Trophoblast cell (in vitro differentiated cells and primary cell): ENCODE results near the gene ESD.

Experiments
- DNase-seq, 2 donors: peaks; one replicate each; pipeline ENCODE4 v3.0.0-alpha.2; 2016
- H2AFZ ChIP-seq: 2 replicates; pipeline ENCODE4 v1.6.1; 2013; ENCODE audit warnings: low read length, moderate library complexity, mild to moderate bottlenecking; ENCODE audit not compliant: insufficient read depth, poor library complexity
- H2AK5ac ChIP-seq: 2 replicates; pipeline ENCODE4 v1.6.1; 2013; ENCODE audit warnings: mild to moderate bottlenecking, low read length
- H2BK120ac ChIP-seq: 2 replicates; pipeline ENCODE4 v1.6.1; 2013; ENCODE audit warnings: low read length, mild to moderate bottlenecking, moderate library complexity; ENCODE audit not compliant: insufficient read depth, poor library complexity
- H2BK12ac ChIP-seq: 2 replicates; pipeline ENCODE4 v1.6.1; 2013; ENCODE audit warnings: mild to moderate bottlenecking, low read length, moderate library complexity
- H2BK5ac ChIP-seq: 2 replicates; pipeline ENCODE4 v1.6.1; 2013; ENCODE audit warnings: low read length, low read depth, moderate library complexity, mild to moderate bottlenecking; ENCODE audit not compliant: poor library complexity
- H3K14ac ChIP-seq: 2 replicates; pipeline ENCODE4 v1.6.1; 2013; ENCODE audit warnings: mild to moderate bottlenecking, low read length
- H3K18ac ChIP-seq: 2 replicates; pipeline ENCODE4 v1.6.1; 2013; ENCODE audit warnings: mild to moderate bottlenecking, low read length
- H3K23ac ChIP-seq: 2 replicates; pipeline ENCODE4 v1.6.1; 2013; ENCODE audit warnings: low read length
- H3K27ac ChIP-seq: 2 replicates; pipeline ENCODE4 v1.5.1; 2013; ENCODE audit warnings: low read depth, mild to moderate bottlenecking, inconsistent platforms, low read length, moderate library complexity
- H3K27me3 ChIP-seq: 2 replicates; pipeline ENCODE4 v1.6.1; 2013; ENCODE audit warnings: inconsistent platforms, mild to moderate bottlenecking, low read length, moderate library complexity; ENCODE audit not compliant: insufficient read depth
- H3K36me3 ChIP-seq, 2 experiments: 1 replicate in 1 of 2; 2 replicates in 1 of 2; pipeline ENCODE4 v1.6.1; 2013; ENCODE audit warnings: low read length in 2 of 2, mild to moderate bottlenecking in 2 of 2, moderate library complexity in 1 of 2; ENCODE audit not compliant: insufficient read depth in 2 of 2, control insufficient read depth in 1 of 2
- H3K4ac ChIP-seq: 2 replicates; pipeline ENCODE4 v1.6.1; 2013; ENCODE audit warnings: low read depth, mild to moderate bottlenecking, low read length, moderate library complexity
- H3K4me1 ChIP-seq, 2 experiments: 1 replicate in 1 of 2; 2 replicates in 1 of 2; pipeline ENCODE4 v1.6.1; 2013; ENCODE audit warnings: low read length in 2 of 2, mild to moderate bottlenecking in 2 of 2, moderate library complexity in 1 of 2; ENCODE audit not compliant: insufficient read depth in 2 of 2, control insufficient read depth in 1 of 2
- H3K4me2 ChIP-seq: 2 replicates; pipeline ENCODE4 v1.6.1; 2013; ENCODE audit warnings: inconsistent platforms, mild to moderate bottlenecking, low read length, moderate library complexity
- H3K4me3 ChIP-seq: 2 replicates; pipeline ENCODE4 v1.5.1; 2013; ENCODE audit warnings: mild to moderate bottlenecking, low read depth, low read length, inconsistent platforms
- H3K79me1 ChIP-seq: one replicate; pipeline ENCODE4 v1.6.1; 2013; ENCODE audit warnings: low read length
- H3K79me2 ChIP-seq: 2 replicates; pipeline ENCODE4 v1.6.1; 2013; ENCODE audit warnings: low read length, mild to moderate bottlenecking; ENCODE audit not compliant: control insufficient read depth, insufficient read depth, poor library complexity
- H3K9ac ChIP-seq: 2 replicates; pipeline ENCODE4 v1.6.1; 2013; ENCODE audit warnings: mild to moderate bottlenecking, low read length
- H3K9me3 ChIP-seq: 2 replicates; pipeline ENCODE4 v1.6.1; 2013; ENCODE audit warnings: low read depth, mild to moderate bottlenecking, control low read depth, inconsistent platforms, low read length; ENCODE audit not compliant: insufficient read depth
- H4K12ac ChIP-seq: 2 replicates; pipeline ENCODE4 v1.6.1; 2013; ENCODE audit warnings: low read depth, mild to moderate bottlenecking, low read length, moderate library complexity
- H4K8ac ChIP-seq: 2 replicates; pipeline ENCODE4 v1.6.1; 2013; ENCODE audit warnings: low read depth, mild to moderate bottlenecking, low read length, moderate library complexity
- H4K91ac ChIP-seq: one replicate; pipeline ENCODE4 v1.6.1; 2013; ENCODE audit warnings: low read depth, mild to moderate bottlenecking, low read length, moderate library complexity
- WGBS: extraction: QIAGEN DNeasy Blood & Tissue Kit; methylation state at CpG from one replicate; pipeline ENCODE4 v1.1.7; 2013; ENCODE audit warnings: missing lambda C conversion rate; ENCODE audit not compliant: insufficient read length, insufficient coverage; ENCODE audit errors: extremely low coverage; 5-methylcytosine and 5-hydroxymethylcytosine counted together

The ESD gene

DNA sequence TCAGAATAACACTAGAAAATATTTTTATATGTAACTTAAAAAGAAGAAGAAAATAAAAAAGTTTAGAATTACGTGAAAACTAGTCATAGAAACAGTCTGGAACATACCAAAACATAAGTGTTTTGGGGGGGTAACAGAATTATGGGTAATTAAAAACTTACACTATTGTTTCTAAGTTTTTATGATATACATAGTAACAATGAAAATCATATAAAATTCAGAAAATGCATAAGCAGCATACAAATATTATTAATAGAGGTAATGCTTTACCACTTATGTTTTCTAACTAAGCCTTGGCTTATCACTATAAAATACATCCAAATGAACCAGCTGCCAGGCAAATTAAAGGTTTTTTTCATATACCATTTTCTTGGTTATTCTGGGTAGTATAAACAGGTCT is 14.9 kb downstream of the ESD start:
- H3K79me1 ChIP-seq: no peaks in the 10 kb centered on the region
- H2AFZ ChIP-seq: no peak overlapping the region

DNA sequence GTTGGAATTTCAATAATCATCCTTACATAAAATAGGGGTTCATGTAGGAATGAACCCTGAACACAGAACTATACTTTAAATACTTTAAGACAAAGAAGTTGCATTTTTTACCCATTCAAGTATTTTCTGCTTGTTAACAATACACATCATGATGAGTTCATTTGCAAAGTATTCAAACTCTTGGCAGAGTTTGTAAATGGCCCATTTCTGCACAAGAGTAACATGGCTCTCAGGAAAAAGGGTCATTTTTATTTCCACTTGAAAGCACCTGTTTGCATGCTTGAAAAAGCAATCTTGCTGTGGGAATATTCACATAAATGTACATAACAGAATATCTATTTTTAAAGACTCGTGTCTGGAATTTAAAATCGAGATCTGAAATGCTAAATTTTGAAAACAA is 18.1 kb downstream of the ESD start:
- Histone ChIP-seq H3K36me3 (peaks cover 0 to 2% of the 10 kb centered on the region in 2 experiments), H3K4me3 (no peak overlapping the region), H4K8ac (no peak overlapping the region), H4K12ac (no peak overlapping the region), H3K27me3 (no peaks in the 10 kb centered on the region), H3K79me1 (no peaks in the 10 kb centered on the region), H2BK5ac (no peak overlapping the region), H3K18ac (no peak overlapping the region), H3K9ac (no peak overlapping the region), H3K14ac (no peak overlapping the region), H2BK120ac (no peak overlapping the region), H2AK5ac (no peak overlapping the region), H3K4ac (no peak overlapping the region), H3K9me3 (no peaks in the 10 kb centered on the region), H3K27ac (no peak overlapping the region), H3K4me1 (no peaks in the 10 kb centered on the region), H2BK12ac (no peak overlapping the region), H2AFZ (no peak overlapping the region), H4K91ac (no peak overlapping the region), H3K4me2 (no peak overlapping the region), H3K79me2 (no peaks in the 10 kb centered on the region), H3K23ac (no peak overlapping the region)
- no peak for DNase-seq
- WGBS: no CpG with 5 or more reads among the region's 2 CpGs

More for the DNA sequence above, 14.9 kb downstream of the ESD start:
- H3K36me3 ChIP-seq: peaks cover 0 to 2% of the 10 kb centered on the region in 2 experiments
- no peak overlapping the region for H3K4ac ChIP-seq
- DNase-seq: no peak
- no peak overlapping the region for H4K12ac ChIP-seq
- no peak overlapping the region for H2BK12ac ChIP-seq
- H3K9ac ChIP-seq: no peak overlapping the region
- H3K18ac ChIP-seq: no peak overlapping the region
- no peak overlapping the region for H3K27ac ChIP-seq
- H3K79me2 ChIP-seq: no peaks in the 10 kb centered on the region
- H3K4me3 ChIP-seq: no peak overlapping the region
- no peak overlapping the region for H3K23ac ChIP-seq
- no peak overlapping the region for H2BK5ac ChIP-seq
- no peak overlapping the region for H3K4me2 ChIP-seq
- no peak overlapping the region for H4K8ac ChIP-seq
- H4K91ac ChIP-seq: no peak overlapping the region
- no CpG with 5 or more reads among the region's 1 CpG for WGBS
- H3K14ac ChIP-seq: no peak overlapping the region
- H3K4me1 ChIP-seq: no peaks in the 10 kb centered on the region
- H3K9me3 ChIP-seq: no peaks in the 10 kb centered on the region
- no peak overlapping the region for H2AK5ac ChIP-seq
- H3K27me3 ChIP-seq: no peaks in the 10 kb centered on the region
- no peak overlapping the region for H2BK120ac ChIP-seq

DNA sequence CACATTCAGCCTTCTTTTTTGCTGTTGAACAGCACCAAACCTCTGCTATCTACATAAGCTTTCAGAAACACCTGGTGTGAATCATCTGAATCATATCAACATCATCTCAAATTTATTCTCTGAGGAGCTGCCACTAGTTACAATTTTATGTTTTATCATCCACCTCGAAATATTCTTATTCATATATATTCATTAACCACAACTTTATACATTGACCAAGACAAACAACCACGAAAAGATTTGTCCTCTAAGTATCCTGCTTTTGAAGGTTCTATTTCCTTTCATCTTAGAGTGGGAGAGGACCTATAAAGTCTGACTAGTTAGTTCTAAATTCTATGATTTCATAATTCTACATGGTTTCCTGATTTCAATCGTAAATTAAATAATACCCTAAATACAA is 18.9 kb downstream of the ESD start:
- Histone ChIP-seq H3K4me1 (no peaks in the 10 kb centered on the region), H3K9ac (no peak overlapping the region), H2AFZ (no peak overlapping the region), H3K27ac (no peak overlapping the region), H3K27me3 (no peaks in the 10 kb centered on the region), H3K9me3 (no peaks in the 10 kb centered on the region), H3K36me3 (peaks cover 0 to 2% of the 10 kb centered on the region in 2 experiments), H3K18ac (no peak overlapping the region), H2BK120ac (no peak overlapping the region), H3K4ac (no peak overlapping the region), H4K8ac (no peak overlapping the region), H3K4me3 (no peak overlapping the region), H3K79me1 (no peaks in the 10 kb centered on the region), H2BK12ac (no peak overlapping the region), H3K23ac (no peak overlapping the region), H3K79me2 (no peaks in the 10 kb centered on the region), H4K91ac (no peak overlapping the region), H3K4me2 (no peak overlapping the region), H2AK5ac (no peak overlapping the region), H2BK5ac (no peak overlapping the region), H4K12ac (no peak overlapping the region), H3K14ac (no peak overlapping the region)
- 100% methylated on average over 2 of the region's 3 CpGs for WGBS
- DNase-seq: no peak

DNA sequence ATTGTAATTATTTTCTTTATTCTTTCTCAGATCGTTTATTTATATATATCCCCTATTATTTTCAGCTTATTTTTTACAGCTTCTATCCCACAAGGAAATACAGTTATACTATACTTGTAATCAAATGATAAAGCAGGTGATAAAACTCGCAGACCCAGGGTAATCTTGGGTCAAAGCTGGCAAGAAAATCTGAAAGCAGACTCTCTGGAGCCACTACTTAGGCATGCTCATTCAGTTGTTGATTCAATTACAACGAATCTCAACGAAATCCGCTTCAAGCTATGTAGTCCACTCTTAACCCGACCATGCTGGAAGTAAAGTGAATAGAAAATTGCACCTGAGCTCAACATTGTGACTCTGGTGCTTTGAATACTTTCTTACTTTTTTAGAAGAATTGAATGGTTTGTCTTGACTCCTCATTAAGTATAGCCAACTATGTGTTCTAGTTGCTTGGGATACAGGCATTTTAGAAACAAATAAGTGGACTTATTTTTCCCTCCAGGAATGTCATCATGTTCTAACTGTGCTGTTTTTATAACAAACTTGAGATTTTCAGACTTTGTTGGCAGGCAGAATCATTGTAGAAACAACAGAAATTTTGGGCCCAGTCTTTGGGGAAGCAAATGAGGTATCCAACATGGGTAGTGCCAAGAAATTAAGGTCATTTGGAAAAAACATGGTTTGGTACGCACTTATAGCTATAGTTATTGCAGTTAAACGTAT is 21.4 kb downstream of the ESD start:
- no peak overlapping the region for H2AFZ ChIP-seq
- no peaks in the 10 kb centered on the region for H3K27me3 ChIP-seq

More for the DNA sequence above, 21.4 kb downstream of the ESD start:
- H2BK120ac ChIP-seq: no peak overlapping the region
- H4K91ac ChIP-seq: no peak overlapping the region
- WGBS: no CpG with 5 or more reads among the region's 8 CpGs
- DNase-seq: no peak
- no peak overlapping the region for H3K9ac ChIP-seq
- no peak overlapping the region for H4K12ac ChIP-seq
- no peaks in the 10 kb centered on the region for H3K4me1 ChIP-seq
- H4K8ac ChIP-seq: no peak overlapping the region
- H3K14ac ChIP-seq: no peak overlapping the region
- H3K4ac ChIP-seq: no peak overlapping the region
- H3K36me3 ChIP-seq: peaks cover 0 to 2% of the 10 kb centered on the region in 2 experiments
- no peak overlapping the region for H3K18ac ChIP-seq
- H3K27ac ChIP-seq: no peak overlapping the region
- no peak overlapping the region for H2BK12ac ChIP-seq
- H2BK5ac ChIP-seq: no peak overlapping the region
- H3K23ac ChIP-seq: no peak overlapping the region
- no peaks in the 10 kb centered on the region for H3K79me1 ChIP-seq
- H3K79me2 ChIP-seq: no peaks in the 10 kb centered on the region
- H3K9me3 ChIP-seq: no peaks in the 10 kb centered on the region
- H2AK5ac ChIP-seq: no peak overlapping the region
- no peak overlapping the region for H3K4me2 ChIP-seq
- H3K4me3 ChIP-seq: no peak overlapping the region
